HepG2 (cell line): ENCODE measurements around the gene ZNF429. TPM values are rescaled to one million over a fixed set of nuclear protein-coding genes. Genes with fewer than 3 reads are reported as not detected.

ENCODE experiments used
- ATAC-seq: fragments of 200-7000 bp; cut with Tn5 transposase; 3 replicates; pipeline ENCODE4 v1.9.1; 2020; ENCODE audit warnings: mild to moderate bottlenecking, moderate library complexity
- BruUV-seq: library from RNA; stranded (reverse); fragments of 400-500 nt; replicated peaks from 2 replicates; lab custom pipeline; 2021; lab: Mats Ljungman, UMichigan
- CTCF ChIA-PET: fragments of 300-600 bp; formaldehyde crosslinking; extraction: SDS; loops from one replicate; lab custom pipeline; 2021; ENCODE audit warnings: low total read pairs, inconsistent platforms, low intra/inter-chr PET ratio; lab: Yijun Ruan, JAX
- POLR2A ChIA-PET: fragments of 350-600 bp; sonication (Branson Sonifier 250); formaldehyde crosslinking; loops from one replicate; lab custom pipeline; 2020; ENCODE audit warnings: antibody characterized with exemption, inconsistent platforms; lab: Yijun Ruan, JAX
- DNase-seq: peaks from one replicate; pipeline ENCODE4 v3.0.0-alpha.2; 2015; ENCODE audit warnings: low spot score
- FAIRE-seq: peaks from 3 replicates; lab custom pipeline; 2011; peaks lifted over from hg19 to GRCh38; lab: Jason Lieb, UNC
- H2AFZ ChIP-seq: one replicate; pipeline ENCODE4 v1.6.1; 2011; ENCODE audit warnings: low read length, inconsistent platforms
- H3K27ac ChIP-seq: fragments of 300-600 bp; 3 replicates; pipeline ENCODE4 v1.8.0; 2011; ENCODE audit warnings: mixed run types, mild to moderate bottlenecking, mixed read lengths, low read length, inconsistent platforms; ENCODE audit not compliant: insufficient read depth; ENCODE audit errors: extremely low read length
- H3K27me3 ChIP-seq, 2 experiments: fragments of 200-600 bp in 1 of 2; 2 replicates in 1 of 2; 3 replicates in 1 of 2; pipeline versions ENCODE4 v1.6.0 to v1.8.0; 2011; ENCODE audit warnings: low read length in 2 of 2, mild to moderate bottlenecking in 2 of 2, moderate library complexity in 2 of 2, inconsistent platforms in 1 of 2; ENCODE audit not compliant: insufficient read depth in 2 of 2, control insufficient read depth in 1 of 2
- H3K36me3 ChIP-seq, 2 experiments: fragments of 200-600 bp in 1 of 2; replicated peaks in 1 of 2; 2 replicates in 1 of 2; 3 replicates in 1 of 2; pipeline versions ENCODE4 v1.5.1 to v1.8.0; 2011; ENCODE audit warnings: low read length in 2 of 2, inconsistent platforms in 1 of 2; ENCODE audit not compliant: insufficient read depth in 2 of 2, control insufficient read depth in 1 of 2
- H3K4me1 ChIP-seq: 2 replicates; pipeline ENCODE4 v1.5.1; 2012; ENCODE audit warnings: low read length, inconsistent platforms; ENCODE audit not compliant: insufficient read depth
- H3K4me2 ChIP-seq: 2 replicates; pipeline ENCODE4 v1.6.0; 2011; ENCODE audit warnings: low read depth, low read length, inconsistent platforms
- H3K4me3 ChIP-seq, 3 experiments: fragments of 200-600 bp in 1 of 3; sonication (generic), shearing (Covaris generic) in 1 of 3; replicated peaks in 1 of 3; 2 replicates each; pipeline ENCODE4 v1.5.1; 2011 to 2016; ENCODE audit warnings: low read length in 3 of 3, inconsistent platforms in 2 of 3, low read depth in 2 of 3, mild to moderate bottlenecking in 2 of 3, control low read depth in 1 of 3, mixed read lengths in 1 of 3; ENCODE audit not compliant: insufficient read depth in 1 of 3
- H3K79me2 ChIP-seq: one replicate; pipeline ENCODE4 v1.6.1; 2011; ENCODE audit warnings: low read length, inconsistent platforms; ENCODE audit not compliant: insufficient read depth
- H3K9ac ChIP-seq: 2 replicates; pipeline ENCODE4 v1.6.0; 2011; ENCODE audit warnings: mild to moderate bottlenecking, low read depth, low read length, inconsistent platforms; ENCODE audit not compliant: insufficient read depth
- H3K9me3 ChIP-seq: 2 replicates; pipeline ENCODE4 v1.5.1; 2012; ENCODE audit warnings: mild to moderate bottlenecking, low read length
- H4K20me1 ChIP-seq: 2 replicates; pipeline ENCODE4 v1.6.0; 2011; ENCODE audit warnings: inconsistent platforms, mild to moderate bottlenecking, low read length, moderate library complexity; ENCODE audit not compliant: insufficient read depth
- ISL2 ChIP-seq: sonication (generic); formaldehyde crosslinking; IDR thresholded peaks from 2 replicates; pipeline ENCODE4 v1.5.0; 2020; ENCODE audit warnings: missing genetic modification reagents
- MNT ChIP-seq: fragments of 450-650 bp; IDR thresholded peaks from 2 replicates; pipeline ENCODE4 v1.6.1; 2016
- STAT6 ChIP-seq: sonication (generic); formaldehyde crosslinking; IDR thresholded peaks from 2 replicates; pipeline ENCODE4 v1.4.0; 2020; ENCODE audit warnings: missing genetic modification reagents, mild to moderate bottlenecking, borderline replicate concordance
- ZNF280D ChIP-seq: sonication (generic); formaldehyde crosslinking; IDR thresholded peaks from 2 replicates; pipeline ENCODE4 v1.5.1; 2020; ENCODE audit warnings: mild to moderate bottlenecking, missing genetic modification reagents
- WGBS: methylation state at CpG from one replicate; pipeline ENCODE4 v1.1.6; 2017; ENCODE audit warnings: low lambda C conversion rate; 5-methylcytosine and 5-hydroxymethylcytosine counted together
- in situ Hi-C: cut with HindIII; loops from 2 replicates; pipeline ENCODE4 v1.10.0; 2017; ENCODE audit warnings: low pct_unique_long_range_greater_than_20kb; ENCODE audit not compliant: extremely low pct_ligation_motif_present
- intact Hi-C: fragments of 100-400 bp; cut with micrococcal nuclease; formaldehyde crosslinking; loops from one replicate; pipeline ENCODE4 v1.10.0; 2022; ENCODE audit not compliant: unreplicated experiment
- polyA plus RNA-seq, 8 experiments: library from polyadenylated mRNA; depleted of rRNA in 3 of 8; stranded (reverse) in 7 of 8; unstranded in 1 of 8; fragments of >200 nt; fragmentation: Illumina TruSeq in 4 of 8; extraction: Trizol in 4 of 8; gene quantifications; 2 replicates each; pipeline versions ENCODE4 v1.2.1 to v1.2.3, GENCODE V29; 2011 to 2016; ENCODE audit warnings: low read depth in 4 of 8, missing spikeins in 1 of 8, mixed read lengths in 1 of 8; ENCODE audit not compliant: insufficient read depth in 1 of 8
- total RNA-seq, 5 experiments: library from RNA; depleted of rRNA; stranded (reverse); fragments of >200 nt; fragmentation: Illumina TruSeq; extraction: Trizol; gene quantifications; 2 replicates each; pipeline ENCODE4 v1.2.3, GENCODE V29; 2016; ENCODE audit warnings: low read depth in 1 of 5

Gene ZNF429
- total and polyA plus RNA-seq, 2 of the 13 experiments (the other 11 are each of a cell fraction or from before 2014, with no cell fraction given) = 3.3 to 3.4 TPM

- no peaks in the 10 kb centered on the region for H3K27me3 ChIP-seq
- no peak for TF ChIP-seq STAT6
- peak; percentile 71 for TF ChIP-seq MNT
- no peak for TF ChIP-seq ISL2 (CRISPR knock-in tag)
- no peak for TF ChIP-seq ZNF280D (CRISPR knock-in tag)
- FAIRE-seq (no peak), ATAC-seq (no peak), DNase-seq (no peak)
- no peak overlapping the region for H3K4me2 ChIP-seq
- H4K20me1 ChIP-seq = no peaks in the 10 kb centered on the region
- no peak overlapping the region for H3K9ac ChIP-seq
- H3K4me3 ChIP-seq = no peak overlapping the region
- intact Hi-C loops = no loop called here
- H3K79me2 ChIP-seq = no peaks in the 10 kb centered on the region
- in situ Hi-C loops = no loop called here
- H3K36me3 ChIP-seq = no peaks in the 10 kb centered on the region
- no TSS peak for BruUV-seq
- H2AFZ ChIP-seq = no peak overlapping the region
- 47% methylated on average over 6 of the region's 7 CpGs for WGBS
- ChIA-PET CTCF (no interaction called here), POLR2A (no interaction called here)
- no peaks in the 10 kb centered on the region for H3K4me1 ChIP-seq
- H3K27ac ChIP-seq = no peak overlapping the region
- peaks cover 58% of the 10 kb centered on the region for H3K9me3 ChIP-seq
Observed at GRCh38 chr19:21588065-21588601, 82.7 kb downstream of the ZNF429 start.
